IMR-90 (cell line): ENCODE measurements around the gene ZNF446. TPM values are rescaled to one million over a fixed set of nuclear protein-coding genes. Genes with fewer than 3 reads are reported as not detected.

Experiments used
- ATAC-seq: fragments of 200-7000 bp; cut with Tn5 transposase; 2 replicates; pipeline ENCODE4 v1.9.1; 2020; ENCODE audit warnings: low read depth, mild to moderate bottlenecking, moderate library complexity
- BruUV-seq: library from RNA; stranded (reverse); fragments of 400-500 nt; replicated peaks from 2 replicates; lab custom pipeline; 2021; lab: Mats Ljungman, UMichigan
- CTCF ChIA-PET: fragments of 300-600 bp; formaldehyde crosslinking; extraction: SDS; loops from one replicate; lab custom pipeline; 2021; ENCODE audit warnings: antibody characterized with exemption; lab: Yijun Ruan, JAX
- POLR2A ChIA-PET: fragments of 300-600 bp; sonication (Branson Sonifier 250); formaldehyde crosslinking; loops from one replicate; lab custom pipeline; 2022; ENCODE audit warnings: antibody characterized with exemption; ENCODE audit not compliant: unreplicated experiment; lab: Charles Lee
- DNase-seq: peaks from one replicate; pipeline ENCODE4 v3.0.0; 2013
- H2AFZ ChIP-seq: replicated peaks from 2 replicates; pipeline ENCODE3; 2013; ENCODE audit warnings: low read length, mild to moderate bottlenecking; ENCODE audit not compliant: poor library complexity
- H2AK5ac ChIP-seq: 2 replicates; pipeline ENCODE4 v1.6.1; 2013; ENCODE audit warnings: low read depth, low read length, inconsistent platforms
- H2AK9ac ChIP-seq: replicated peaks from 2 replicates; pipeline ENCODE3; 2013; ENCODE audit warnings: mild to moderate bottlenecking, low read depth, low read length, moderate library complexity; ENCODE audit not compliant: poor library complexity
- H2BK120ac ChIP-seq: 2 replicates; pipeline ENCODE4 v1.6.1; 2013; ENCODE audit warnings: low read depth, low read length, inconsistent platforms
- H2BK15ac ChIP-seq: 3 replicates; pipeline ENCODE4 v1.6.1; 2013; ENCODE audit warnings: low read depth, low read length, inconsistent platforms
- H2BK20ac ChIP-seq: 2 replicates; pipeline ENCODE4 v1.6.1; 2013; ENCODE audit warnings: low read depth, mild to moderate bottlenecking, inconsistent platforms, low read length, moderate library complexity
- H2BK5ac ChIP-seq: 2 replicates; pipeline ENCODE4 v1.6.1; 2013; ENCODE audit warnings: mild to moderate bottlenecking, low read depth, low read length, inconsistent platforms; ENCODE audit not compliant: poor library complexity, severe bottlenecking
- H3K14ac ChIP-seq: replicated peaks from 2 replicates; pipeline ENCODE4 v1.6.1; 2013; ENCODE audit warnings: low read depth, low read length, inconsistent platforms
- H3K18ac ChIP-seq: 2 replicates; pipeline ENCODE4 v1.6.1; 2013; ENCODE audit warnings: low read depth, low read length, control low read depth
- H3K23ac ChIP-seq: 2 replicates; pipeline ENCODE4 v1.6.1; 2013; ENCODE audit warnings: low read depth, low read length, inconsistent platforms
- H3K27ac ChIP-seq: 2 replicates; pipeline ENCODE4 v1.5.1; 2013; ENCODE audit warnings: mild to moderate bottlenecking, control low read depth, low read length; ENCODE audit not compliant: insufficient read depth
- H3K27me3 ChIP-seq: 2 replicates; pipeline ENCODE4 v1.6.1; 2013; ENCODE audit warnings: low read length; ENCODE audit not compliant: control insufficient read depth, insufficient read depth
- H3K36me3 ChIP-seq: 2 replicates; pipeline ENCODE4 v1.6.1; 2013; ENCODE audit warnings: low read length, mixed read lengths; ENCODE audit not compliant: control insufficient read depth, insufficient read depth
- H3K4ac ChIP-seq: 2 replicates; pipeline ENCODE4 v1.6.1; 2013; ENCODE audit warnings: low read depth, low read length, inconsistent platforms
- H3K4me1 ChIP-seq: 2 replicates; pipeline ENCODE4 v1.6.1; 2013; ENCODE audit warnings: low read length, mixed read lengths; ENCODE audit not compliant: control insufficient read depth, insufficient read depth
- H3K4me2 ChIP-seq: 2 replicates; pipeline ENCODE4 v1.6.1; 2013; ENCODE audit warnings: low read depth, mild to moderate bottlenecking, control low read depth, low read length, moderate library complexity
- H3K4me3 ChIP-seq: 2 replicates; pipeline ENCODE4 v1.5.1; 2013; ENCODE audit warnings: low read depth, mild to moderate bottlenecking, control low read depth, low read length, moderate library complexity; ENCODE audit not compliant: insufficient read depth
- H3K56ac ChIP-seq: 2 replicates; pipeline ENCODE4 v1.6.1; 2013; ENCODE audit warnings: low read length, inconsistent platforms; ENCODE audit not compliant: insufficient read depth; ENCODE audit errors: extremely low read depth
- H3K79me1 ChIP-seq, 2 experiments: 2 replicates each; pipeline ENCODE4 v1.6.1; 2013; ENCODE audit warnings: low read length in 2 of 2, inconsistent platforms in 1 of 2, low read depth in 1 of 2
- H3K9ac ChIP-seq: 2 replicates; pipeline ENCODE4 v1.6.1; 2013; ENCODE audit warnings: low read depth, low read length, control low read depth
- H3K9me1 ChIP-seq: 2 replicates; pipeline ENCODE4 v1.6.1; 2013; ENCODE audit warnings: low read length, inconsistent platforms; ENCODE audit not compliant: insufficient read depth
- H3K9me3 ChIP-seq: 2 replicates; pipeline ENCODE4 v1.6.1; 2013; ENCODE audit warnings: low read length; ENCODE audit not compliant: control insufficient read depth, insufficient read depth
- H4K20me1 ChIP-seq: 2 replicates; pipeline ENCODE4 v1.6.1; 2013; ENCODE audit warnings: low read length, inconsistent platforms; ENCODE audit not compliant: insufficient read depth
- H4K5ac ChIP-seq: 2 replicates; pipeline ENCODE4 v1.6.1; 2013; ENCODE audit warnings: mild to moderate bottlenecking, low read depth, low read length, control low read depth
- H4K8ac ChIP-seq, 2 experiments: 2 replicates each; pipeline ENCODE4 v1.6.1; 2013; ENCODE audit warnings: low read depth in 2 of 2, low read length in 2 of 2, control low read depth in 1 of 2, inconsistent platforms in 1 of 2
- H4K91ac ChIP-seq: 2 replicates; pipeline ENCODE4 v1.6.1; 2013; ENCODE audit warnings: low read depth, low read length, inconsistent platforms; ENCODE audit not compliant: insufficient read depth
- BHLHE40 ChIP-seq: fragments of 150-350 bp; IDR thresholded peaks from 2 replicates; pipeline ENCODE4 v1.6.1; 2016; ENCODE audit warnings: mild to moderate bottlenecking, low read depth, low read length
- CHD1 ChIP-seq: IDR thresholded peaks from 2 replicates; pipeline ENCODE4 v1.6.1; 2012; ENCODE audit warnings: low read depth, low read length, improper control_type of control experiment
- POLR2A ChIP-seq: IDR thresholded peaks from 2 replicates; pipeline ENCODE4 v1.6.1; 2012; ENCODE audit warnings: mild to moderate bottlenecking, low read depth, low read length
- RCOR1 ChIP-seq: IDR thresholded peaks from 2 replicates; pipeline ENCODE4 v1.6.1; 2012; ENCODE audit warnings: mild to moderate bottlenecking, low read length, improper control_type of control experiment; ENCODE audit not compliant: insufficient replicate concordance
- RFX5 ChIP-seq: IDR thresholded peaks from 2 replicates; pipeline ENCODE4 v1.8.0; 2012; ENCODE audit warnings: low read depth, mild to moderate bottlenecking, low read length, moderate library complexity
- SMC3 ChIP-seq: fragments of 150-350 bp; IDR thresholded peaks from 2 replicates; pipeline ENCODE4 v1.6.1; 2016; ENCODE audit warnings: low read depth, mild to moderate bottlenecking, antibody characterized with exemption, low read length, moderate library complexity
- WGBS, 2 experiments: methylation state at CpG; one replicate each; pipeline versions ENCODE4 v1.1.5 to v1.1.7; 2013; ENCODE audit warnings: missing lambda C conversion rate in 2 of 2; ENCODE audit not compliant: insufficient read length in 1 of 2; ENCODE audit errors: extremely low coverage in 2 of 2; 5-methylcytosine and 5-hydroxymethylcytosine counted together
- dilution Hi-C: fragments of 300-500 bp; cut with HindIII; formaldehyde crosslinking; loops from one replicate; pipeline ENCODE4 v1.14.3; 2018; ENCODE audit warnings: low sequenced_read_pairs; ENCODE audit not compliant: unreplicated experiment
- in situ Hi-C: fragments of 300-500 bp; cut with MboI; formaldehyde crosslinking; loops from 3 replicates; pipeline ENCODE4 v1.14.3; 2019; ENCODE audit warnings: low sequenced_read_pairs, inconsistent platforms, mixed read lengths
- intact Hi-C: fragments of 100-400 bp; cut with micrococcal nuclease; formaldehyde crosslinking; loops from 2 replicates; pipeline ENCODE4 v1.10.0; 2022
- polyA plus RNA-seq, 3 experiments: library from polyadenylated mRNA; depleted of rRNA; stranded (reverse); fragments of >200 nt; gene quantifications; 2 replicates each; pipeline ENCODE4 v1.2.3, GENCODE V29; 2012; ENCODE audit warnings: low replicate concordance in 1 of 3
- total RNA-seq: library from RNA; depleted of rRNA; stranded (reverse); fragments of >200 nt; gene quantifications from 2 replicates; pipeline ENCODE4 v1.2.3, GENCODE V29; 2012

Gene ZNF446
- total and polyA plus RNA-seq, 2 of the 4 experiments (the other 2 are of a cell fraction) = 4.8 to 6.9 TPM

- DNase-seq = no peak
- H2AFZ ChIP-seq = peak overlapping the region; percentile 99
- 0 out of 3 replicates have a peak overlapping the region, but pooled peaks have one; percentile 67 for H2BK15ac ChIP-seq
- no peak overlapping the region for H2BK5ac ChIP-seq
- peaks cover 19% of the 10 kb centered on the region for H3K4me1 ChIP-seq
- in situ Hi-C loops = no loop called here
- H4K8ac ChIP-seq = peak overlapping the region; percentile 95 to 97
- peak overlapping the region; percentile 92 for H2AK9ac ChIP-seq
- H3K14ac ChIP-seq = peak overlapping the region; percentile 60; the same call in 1 of the 2 replicates
- H4K20me1 ChIP-seq = peaks cover 17% of the 10 kb centered on the region; the same call in 1 of the 2 replicates
- ChIA-PET CTCF (no interaction called here), POLR2A (no interaction called here)
- 75% methylated on average over 5 of the region's 15 CpGs; no CpG with 5 or more reads in 1 of the 2 experiments for WGBS, 2 experiments
- dilution Hi-C loops = no loop called here
- peaks cover 35% of the 10 kb centered on the region for H3K9me1 ChIP-seq
- H3K4me3 ChIP-seq = no peak overlapping the region
- no peak for ATAC-seq
- no peak overlapping the region for H3K18ac ChIP-seq
- TF ChIP-seq SMC3 = no peak
- no peak for TF ChIP-seq RCOR1
- no peak for TF ChIP-seq RFX5
- TF ChIP-seq BHLHE40 = no peak
- TF ChIP-seq POLR2A = no peak
- TF ChIP-seq CHD1 = no peak
- H3K23ac ChIP-seq = peak overlapping the region; percentile 85
- H3K4me2 ChIP-seq = no peak overlapping the region; the same call in 1 of the 2 replicates
- no peak overlapping the region for H2BK20ac ChIP-seq
- peak overlapping the region; percentile 91 for H4K91ac ChIP-seq
- H3K27ac ChIP-seq = peak overlapping the region; percentile 88
- no peak overlapping the region for H2BK120ac ChIP-seq
- intact Hi-C loops = no loop called here
- no peaks in the 10 kb centered on the region for H3K27me3 ChIP-seq
- H3K56ac ChIP-seq = peak overlapping the region; percentile 41; the same call in 1 of the 2 replicates
- peak overlapping the region; percentile 85; the same call in 1 of the 2 replicates for H4K5ac ChIP-seq
- BruUV-seq = no TSS peak
- peak overlapping the region; percentile 80 for H2AK5ac ChIP-seq
- H3K9me3 ChIP-seq = no peaks in the 10 kb centered on the region
- H3K4ac ChIP-seq = peak overlapping the region; percentile 90
- peaks cover 22% of the 10 kb centered on the region for H3K36me3 ChIP-seq
- peak overlapping the region; percentile 87; the same call in 1 of the 2 replicates for H3K9ac ChIP-seq
- peaks cover 6 to 42% of the 10 kb centered on the region in 2 experiments; a peak in 3 of 4 replicates for H3K79me1 ChIP-seq
These were observed 978 bp downstream of the ZNF446 start for GRCh38 chr19:58477130-58477529.
